K562 (cell line): ENCODE measurements around the gene OXLD1. TPM values are rescaled to one million over a fixed set of nuclear protein-coding genes. Genes with fewer than 3 reads are reported as not detected.
A peak's percentile ranks its signal among the peaks of the same experiment; 100 is the strongest.

Experiments
- ATF1 ChIP-seq, 2 experiments: fragments of 450-650 bp in 1 of 2; IDR thresholded peaks; 2 replicates each; pipeline ENCODE4 v1.6.1; 2016; ENCODE audit warnings: missing compliant biosample characterization in 1 of 2, missing genetic modification characterization in 1 of 2
- CLOCK ChIP-seq: fragments of 250-450 bp; sonication (Bioruptor Pico); IDR thresholded peaks from 2 replicates; pipeline ENCODE4 v1.4.0; 2020; ENCODE audit warnings: mild to moderate bottlenecking, moderate library complexity, borderline replicate concordance
- DACH1 ChIP-seq: fragments of 450-650 bp; IDR thresholded peaks from 2 replicates; pipeline ENCODE4 v1.6.1; 2018; ENCODE audit not compliant: partially characterized antibody
- ESRRA ChIP-seq: fragments of 450-650 bp; IDR thresholded peaks from 2 replicates; pipeline ENCODE4 v1.6.1; 2014; ENCODE audit warnings: low read depth, mild to moderate bottlenecking, moderate library complexity, borderline replicate concordance
- ETS1 ChIP-seq: conservative IDR thresholded peaks from 2 replicates; pipeline ENCODE4 v1.6.1; 2011; ENCODE audit warnings: low read depth, mild to moderate bottlenecking, low read length; ENCODE audit not compliant: control insufficient read depth
- HDAC1 ChIP-seq, 2 experiments: fragments of 450-650 bp; IDR thresholded peaks; 2 replicates each; pipeline ENCODE4 v1.6.1; 2016 to 2017; ENCODE audit warnings: inconsistent platforms in 1 of 2, mild to moderate bottlenecking in 1 of 2, moderate library complexity in 1 of 2
- HMGXB4 ChIP-seq: sonication (generic); formaldehyde crosslinking; IDR thresholded peaks from 2 replicates; pipeline ENCODE4 v1.8.1; 2023; ENCODE audit warnings: mild to moderate bottlenecking, missing genetic modification reagents
- MAZ ChIP-seq, 2 experiments: fragments of 450-650 bp in 1 of 2; sonication (generic) in 1 of 2; formaldehyde crosslinking; IDR thresholded peaks in 1 of 2; conservative IDR thresholded peaks in 1 of 2; 2 replicates each; pipeline versions ENCODE4 v1.4.0 to v1.5.0; 2020; ENCODE audit warnings: mild to moderate bottlenecking in 1 of 2, missing genetic modification reagents in 1 of 2
- NFE2 ChIP-seq: IDR thresholded peaks from 2 replicates; pipeline ENCODE4 v1.6.1; 2014; ENCODE audit warnings: antibody characterized with exemption, low read depth
- NR2C1 ChIP-seq, 2 experiments: fragments of 450-650 bp; IDR thresholded peaks; 2 replicates each; pipeline ENCODE4 v1.6.1; 2017; ENCODE audit warnings: mild to moderate bottlenecking in 2 of 2, antibody characterized with exemption in 1 of 2, inconsistent platforms in 1 of 2, missing compliant biosample characterization in 1 of 2, missing genetic modification characterization in 1 of 2
- PCBP2 ChIP-seq: fragments of 200-400 bp; formaldehyde crosslinking; IDR thresholded peaks from 2 replicates; pipeline ENCODE4 v1.6.1; 2018; ENCODE audit warnings: low read length, low read depth, mild to moderate bottlenecking, moderate library complexity; ENCODE audit not compliant: poor library complexity, severe bottlenecking
- PML ChIP-seq: IDR thresholded peaks from 2 replicates; pipeline ENCODE4 v1.6.1; 2012; ENCODE audit warnings: low read length, inconsistent platforms
- SIX5 ChIP-seq, 2 experiments: IDR thresholded peaks; 2 replicates each; pipeline ENCODE4 v1.6.1; 2011; ENCODE audit warnings: low read length in 2 of 2, borderline replicate concordance in 1 of 2, low read depth in 1 of 2, mild to moderate bottlenecking in 1 of 2, moderate library complexity in 1 of 2; ENCODE audit not compliant: insufficient read depth in 1 of 2
- TEAD1 ChIP-seq, 2 experiments: fragments of 450-650 bp in 1 of 2; sonication (generic) in 1 of 2; formaldehyde crosslinking; IDR thresholded peaks; 2 replicates each; pipeline versions ENCODE4 v1.4.0 to v1.8.0; 2020 to 2022; ENCODE audit warnings: mild to moderate bottlenecking in 2 of 2, missing genetic modification reagents in 1 of 2
- TFE3 ChIP-seq: fragments of 450-650 bp; formaldehyde crosslinking; IDR thresholded peaks from 2 replicates; pipeline ENCODE4 v1.4.0; 2020; ENCODE audit warnings: mild to moderate bottlenecking, mixed read lengths
- U2AF2 ChIP-seq: fragments of 200-400 bp; formaldehyde crosslinking; optimal IDR thresholded peaks from 2 replicates; pipeline ENCODE3; 2017; ENCODE audit warnings: low read depth, mild to moderate bottlenecking, low read length
- ZNF212 ChIP-seq: fragments of 450-650 bp; formaldehyde crosslinking; IDR thresholded peaks from 2 replicates; pipeline ENCODE4 v1.4.0; 2020; ENCODE audit warnings: mild to moderate bottlenecking
- ZNF780A ChIP-seq: fragments of 250-450 bp; sonication (Bioruptor Pico); IDR thresholded peaks from 2 replicates; pipeline ENCODE4 v1.5.0; 2021; ENCODE audit warnings: mild to moderate bottlenecking
- ZZZ3 ChIP-seq: fragments of 450-650 bp; IDR thresholded peaks from 2 replicates; pipeline ENCODE4 v1.6.1; 2016; ENCODE audit warnings: antibody characterized with exemption, mild to moderate bottlenecking, moderate library complexity
- polyA plus RNA-seq, 8 experiments: library from polyadenylated mRNA; depleted of rRNA in 4 of 8; stranded (reverse) in 5 of 8; unstranded in 3 of 8; fragments of >200 nt; fragmentation: Nextera tagmentation in 2 of 8; fragmentation: Illumina TruSeq in 1 of 8; extraction: Ambion mirVana in 2 of 8; extraction: Trizol in 1 of 8; gene quantifications; 2 replicates each; pipeline versions ENCODE4 v1.2.1 to v1.2.3, GENCODE V29; 2011 to 2014; ENCODE audit warnings: inconsistent platforms in 1 of 8, missing spikeins in 1 of 8
- total RNA-seq, 7 experiments: library from RNA; depleted of rRNA in 6 of 7; stranded (reverse); fragments of >200 nt in 6 of 7; fragmentation: Illumina TruSeq in 2 of 7; extraction: Trizol in 2 of 7; gene quantifications; 2 replicates each; pipeline versions ENCODE4 v1.2.1 to v1.2.3, GENCODE V29; 2011 to 2021; ENCODE audit warnings: low replicate concordance in 1 of 7

OXLD1 gene
- total and polyA plus RNA-seq, 9 of the 15 experiments (the other 6 are each of a cell fraction or from before 2014, with no cell fraction given), result 4.4 to 115 (median 29.3) TPM

- peak; percentile 72 for TF ChIP-seq ETS1
- no peak for TF ChIP-seq U2AF2
- no peak for TF ChIP-seq ZZZ3
- TF ChIP-seq ZNF780A (CRISPR knock-in tag), result no peak
- no peak for TF ChIP-seq ESRRA
- no peak for TF ChIP-seq TFE3 (CRISPR knock-in tag)
- no peak for TF ChIP-seq PCBP2
- TF ChIP-seq DACH1, result peak; percentile 43
- no peak for TF ChIP-seq CLOCK (CRISPR knock-in tag)
- TF ChIP-seq MAZ (CRISPR knock-in tag; conservative IDR thresholded peaks at IDR 0.05 in 1 of 2, IDR thresholded peaks at IDR 0.05 in 1 of 2), result no peak
- TF ChIP-seq TEAD1 (CRISPR knock-in tag; IDR thresholded peaks at IDR 0.05), result 0 out of 4 replicates have a peak, but pooled peaks of 1 of the 2 experiments have one; percentile 22
- TF ChIP-seq NFE2, result no peak
- peak; percentile 68; the same call in 1 of the 2 replicates for TF ChIP-seq NR2C1 (IDR thresholded peaks at IDR 0.05)
- no peak; the same call in 1 of the 2 replicates for TF ChIP-seq NR2C1 (tag; IDR thresholded peaks at IDR 0.05)
- no peak for TF ChIP-seq HMGXB4 (CRISPR knock-in tag)
- no peak for TF ChIP-seq ATF1 (CRISPR knock-in tag; IDR thresholded peaks at IDR 0.05)
- no peak for TF ChIP-seq ATF1 (tag; IDR thresholded peaks at IDR 0.05)
- 0 out of 4 replicates have a peak, but pooled peaks of 1 of the 2 experiments have one; percentile 31 for TF ChIP-seq HDAC1 (IDR thresholded peaks at IDR 0.05)
- TF ChIP-seq ZNF212 (CRISPR knock-in tag), result no peak
- no peak for TF ChIP-seq SIX5 (IDR thresholded peaks at IDR 0.05; ENCODE audit: borderline replicate concordance in 1 of 2, insufficient read depth in 1 of 2, low read depth in 1 of 2, low read length in 2 of 2)
- TF ChIP-seq PML, result no peak
These were observed 47.4 kb upstream of the OXLD1 start (continued) for GRCh38 chr17:81713556-81714411.
